DOHH2 (cell line): ENCODE data around the gene ZBTB7C.

Experiments
- CTCF ChIP-seq: fragments of 200-600 bp; sonication (generic); IDR thresholded peaks from one replicate; pipeline ENCODE4 v1.5.1; 2014; ENCODE audit warnings: antibody characterized with exemption, mild to moderate bottlenecking, low read depth, low read length; ENCODE audit not compliant: poor library complexity, severe bottlenecking
- EZH2phosphoT487 ChIP-seq: fragments of 200-600 bp; sonication (generic); IDR thresholded peaks from 2 replicates; pipeline ENCODE4 v1.6.1; 2017; ENCODE audit warnings: borderline replicate concordance, mild to moderate bottlenecking, antibody characterized with exemption, low read length, moderate library complexity, mixed read lengths

- TF ChIP-seq CTCF (no peak), EZH2phosphoT487 (no peak)
Observed at GRCh38 chr18:48116873-48117630, 292.1 kb downstream of the ZBTB7C start.
